ENCODE results near the gene SLC25A24. TPM values are rescaled to one million over a fixed set of nuclear protein-coding genes. Genes with fewer than 3 reads are reported as not detected.

SLC25A24 gene
- polyA plus RNA-seq, 1 experiment, result 50.5 TPM

- Histone ChIP-seq H3K9me3 (ENCODE audit: control insufficient read depth, insufficient read depth, low read length) (no peaks in the 10 kb centered on the region; the same call in 1 of the 2 replicates), H3K27ac (ENCODE audit: low read depth, low read length) (no peak overlapping the region), H3K27me3 (ENCODE audit: control insufficient read depth, insufficient read depth, low read length) (peaks cover 7% of the 10 kb centered on the region), H3K4me3 (ENCODE audit: low read depth, low read length) (no peak overlapping the region)
- TF ChIP-seq, protein P1, sequence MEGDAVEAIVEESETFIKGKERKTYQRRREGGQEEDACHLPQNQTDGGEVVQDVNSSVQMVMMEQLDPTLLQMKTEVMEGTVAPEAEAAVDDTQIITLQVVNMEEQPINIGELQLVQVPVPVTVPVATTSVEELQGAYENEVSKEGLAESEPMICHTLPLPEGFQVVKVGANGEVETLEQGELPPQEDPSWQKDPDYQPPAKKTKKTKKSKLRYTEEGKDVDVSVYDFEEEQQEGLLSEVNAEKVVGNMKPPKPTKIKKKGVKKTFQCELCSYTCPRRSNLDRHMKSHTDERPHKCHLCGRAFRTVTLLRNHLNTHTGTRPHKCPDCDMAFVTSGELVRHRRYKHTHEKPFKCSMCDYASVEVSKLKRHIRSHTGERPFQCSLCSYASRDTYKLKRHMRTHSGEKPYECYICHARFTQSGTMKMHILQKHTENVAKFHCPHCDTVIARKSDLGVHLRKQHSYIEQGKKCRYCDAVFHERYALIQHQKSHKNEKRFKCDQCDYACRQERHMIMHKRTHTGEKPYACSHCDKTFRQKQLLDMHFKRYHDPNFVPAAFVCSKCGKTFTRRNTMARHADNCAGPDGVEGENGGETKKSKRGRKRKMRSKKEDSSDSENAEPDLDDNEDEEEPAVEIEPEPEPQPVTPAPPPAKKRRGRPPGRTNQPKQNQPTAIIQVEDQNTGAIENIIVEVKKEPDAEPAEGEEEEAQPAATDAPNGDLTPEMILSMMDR (IDR thresholded peaks at IDR 0.05; ENCODE audit: low read depth, low read length), result no peak
- ChIA-PET CTCF (interaction anchor here (0.6 to 10.0 kb wide), 37 partner anchors 7 to 595 kb away, joined by 3 to 422 read pairs (median 4); partner anchors contain the start of gene SLC25A24), POLR2A (interaction anchor here (1.0 kb wide), 1 partner anchor 343 kb away, joined by 4 read pairs; no protein-coding TSS in a partner anchor)
- no peak for DNase-seq (ENCODE audit: low read depth, low spot score)
Observed at GRCh38 chr1:108124622-108125311, 75.4 kb downstream of the SLC25A24 start.

GRCh38 chr1:108124023-108124422 lies 76.1 kb downstream of the SLC25A24 start:
- CTCF ChIA-PET, result interaction anchor here (0.9 to 10.0 kb wide), 10 partner anchors 11 to 595 kb away, joined by 3 to 422 read pairs (median 7); no protein-coding TSS in a partner anchor

DNA sequence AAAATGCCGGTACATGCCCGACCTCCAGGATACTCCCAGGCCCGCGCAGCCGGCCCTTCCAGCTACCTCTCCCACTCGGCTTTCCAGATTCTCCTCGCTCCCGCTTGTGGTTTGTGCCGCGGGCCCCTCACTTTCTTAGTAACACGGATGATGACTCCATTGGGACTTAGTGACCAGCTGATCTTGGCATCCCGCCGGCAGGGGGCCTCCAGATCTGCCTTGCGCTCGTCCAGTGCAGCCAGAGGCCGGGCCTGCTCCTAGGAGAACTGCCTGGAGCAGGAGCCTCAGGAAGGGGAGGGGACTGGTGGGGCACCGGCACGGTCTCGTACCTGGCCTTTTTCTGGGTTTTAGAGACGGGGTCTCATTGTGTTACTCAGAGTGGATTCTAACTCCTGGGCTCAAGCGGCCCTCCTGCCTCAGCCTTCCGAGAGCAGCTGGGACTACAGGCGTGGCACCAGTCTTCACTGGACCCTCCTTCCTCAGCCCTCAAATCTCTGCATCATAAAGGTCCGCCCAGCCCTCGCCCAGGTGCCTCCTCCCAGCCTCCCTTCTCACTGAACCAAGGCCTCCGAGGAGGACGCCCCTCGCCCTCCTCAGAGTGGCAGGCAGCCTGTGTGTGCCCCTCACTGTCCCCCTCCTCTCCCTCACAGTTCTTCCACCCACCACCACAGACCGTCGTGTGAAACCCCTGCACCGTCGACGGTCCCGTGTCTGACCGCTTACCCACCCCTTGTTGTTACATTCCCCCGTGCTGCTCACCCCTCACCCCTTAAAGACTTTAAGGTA lies 78.6 kb downstream of the SLC25A24 start:
- H3K4me3 ChIP-seq (ENCODE audit: low read depth, low read length), result no peak overlapping the region
- ChIA-PET CTCF (interaction anchor here (4.3 to 10.0 kb wide), 2 partner anchors 340 kb away, joined by 47 to 422 read pairs; no protein-coding TSS in a partner anchor), POLR2A (no interaction called here)
- DNase-seq (ENCODE audit: low read depth, low spot score), result no peak
- H3K27ac ChIP-seq (ENCODE audit: low read depth, low read length), result no peak overlapping the region
- peaks cover 7% of the 10 kb centered on the region for H3K27me3 ChIP-seq (ENCODE audit: control insufficient read depth, insufficient read depth, low read length)
- TF ChIP-seq, protein P1 (IDR thresholded peaks at IDR 0.05; ENCODE audit: low read depth, low read length), result peak; percentile 19; the same call in 1 of the 2 replicates
- H3K9me3 ChIP-seq (ENCODE audit: control insufficient read depth, insufficient read depth, low read length), result no peaks in the 10 kb centered on the region; the same call in 1 of the 2 replicates

More at GRCh38 chr1:108124023-108124422, 76.1 kb downstream of the SLC25A24 start:
- no peak overlapping the region for H3K4me3 ChIP-seq (ENCODE audit: low read depth, low read length)
- POLR2A ChIA-PET, result no interaction called here
- H3K27ac ChIP-seq (ENCODE audit: low read depth, low read length), result no peak overlapping the region
- DNase-seq (ENCODE audit: low read depth, low spot score), result no peak
- TF ChIP-seq, protein P1 (IDR thresholded peaks at IDR 0.05; ENCODE audit: low read depth, low read length), result no peak
- H3K9me3 ChIP-seq (ENCODE audit: control insufficient read depth, insufficient read depth, low read length), result no peaks in the 10 kb centered on the region; the same call in 1 of the 2 replicates
- peaks cover 7% of the 10 kb centered on the region for H3K27me3 ChIP-seq (ENCODE audit: control insufficient read depth, insufficient read depth, low read length)

DNA sequence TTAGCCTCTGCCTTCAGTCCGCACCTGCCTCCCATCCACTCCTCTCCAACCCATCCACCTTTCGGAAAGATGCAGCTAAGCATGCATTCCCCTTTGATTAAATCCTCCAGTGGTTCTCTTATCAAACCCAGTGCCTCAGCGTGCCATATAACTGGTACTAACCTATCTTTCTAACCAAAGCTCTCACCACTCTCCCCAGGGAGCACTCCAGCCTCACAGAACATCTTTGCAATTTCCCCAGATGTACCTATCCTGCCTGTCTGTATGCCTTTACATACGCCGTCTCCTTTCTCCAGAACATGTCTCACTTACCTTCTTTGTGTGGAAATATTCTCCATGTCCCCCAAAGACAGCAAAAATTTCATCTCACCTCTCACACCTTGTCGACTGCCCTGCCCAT lies 80.0 kb downstream of the SLC25A24 start:
- Histone ChIP-seq H3K4me3 (ENCODE audit: low read depth, low read length) (no peak overlapping the region), H3K27me3 (ENCODE audit: control insufficient read depth, insufficient read depth, low read length) (peaks cover 7% of the 10 kb centered on the region), H3K9me3 (ENCODE audit: control insufficient read depth, insufficient read depth, low read length) (no peaks in the 10 kb centered on the region; the same call in 1 of the 2 replicates), H3K27ac (ENCODE audit: low read depth, low read length) (no peak overlapping the region)
- ChIA-PET CTCF (interaction anchor here (0.5 to 4.3 kb wide), 2 partner anchors 9 to 339 kb away, joined by 4 to 47 read pairs; no protein-coding TSS in a partner anchor), POLR2A (no interaction called here)
- no peak for DNase-seq (ENCODE audit: low read depth, low spot score)
- TF ChIP-seq, protein P1 (IDR thresholded peaks at IDR 0.05; ENCODE audit: low read depth, low read length), result no peak

All from AG04450 (cell line).